A673 (cell line): Measurements from ENCODE around the gene ZNF460. TPM values are rescaled to one million over a fixed set of nuclear protein-coding genes. Genes with fewer than 3 reads are reported as not detected.

ENCODE experiments used
- BruUV-seq: library from RNA; stranded (reverse); fragments of 400-500 nt; replicated peaks from 2 replicates; lab custom pipeline; 2021; lab: Mats Ljungman, UMichigan
- CTCF ChIA-PET: fragments of 300-600 bp; sonication (Branson Sonifier 250); formaldehyde crosslinking; loops from one replicate; lab custom pipeline; 2022; ENCODE audit warnings: antibody characterized with exemption; lab: Charles Lee
- POLR2A ChIA-PET: fragments of 300-600 bp; sonication (Branson Sonifier 250); formaldehyde crosslinking; loops from one replicate; lab custom pipeline; 2022; ENCODE audit warnings: antibody characterized with exemption; ENCODE audit not compliant: low non-redundant PET; lab: Charles Lee
- DNase-seq: peaks from one replicate; pipeline ENCODE4 v3.0.0-alpha.2; 2015; ENCODE audit warnings: low spot score
- H3K27ac ChIP-seq: fragments of 200-600 bp; sonication (generic); 2 replicates; pipeline ENCODE4 v1.5.1; 2016; ENCODE audit warnings: mixed run types, low read depth, mild to moderate bottlenecking, mixed read lengths, antibody characterized with exemption, low read length; ENCODE audit not compliant: poor library complexity, severe bottlenecking
- H3K27me3 ChIP-seq: fragments of 200-600 bp; sonication (generic); replicated peaks from 2 replicates; pipeline ENCODE4 v1.6.1; 2017; ENCODE audit warnings: mixed run types, low read depth, mild to moderate bottlenecking, mixed read lengths, antibody characterized with exemption, low read length; ENCODE audit not compliant: insufficient read depth, poor library complexity
- H3K36me3 ChIP-seq: fragments of 200-600 bp; sonication (generic); 2 replicates; pipeline ENCODE4 v1.6.1; 2016; ENCODE audit warnings: mixed run types, mild to moderate bottlenecking, mixed read lengths, antibody characterized with exemption, low read length; ENCODE audit not compliant: insufficient read depth, poor library complexity, severe bottlenecking
- H3K4me1 ChIP-seq: fragments of 200-600 bp; sonication (generic); 2 replicates; pipeline ENCODE4 v1.6.1; 2017; ENCODE audit warnings: mixed run types, mild to moderate bottlenecking, mixed read lengths, antibody characterized with exemption, low read length; ENCODE audit not compliant: insufficient read depth, poor library complexity, severe bottlenecking
- H3K4me3 ChIP-seq: fragments of 200-600 bp; sonication (generic); 2 replicates; pipeline ENCODE4 v1.5.1; 2016; ENCODE audit warnings: low read depth, mixed run types, mild to moderate bottlenecking, mixed read lengths, low read length; ENCODE audit not compliant: poor library complexity, severe bottlenecking
- H3K9me3 ChIP-seq: fragments of 200-600 bp; sonication (generic); 2 replicates; pipeline ENCODE4 v1.6.1; 2016; ENCODE audit warnings: mixed run types, low read depth, mild to moderate bottlenecking, mixed read lengths, antibody characterized with exemption, low read length; ENCODE audit not compliant: poor library complexity, severe bottlenecking
- CTCF ChIP-seq: fragments of 300-800, 200-600 bp; sonication (generic); conservative IDR thresholded peaks from 2 replicates; pipeline ENCODE4 v1.5.1; 2017; ENCODE audit warnings: low read depth, mild to moderate bottlenecking, antibody characterized with exemption, low read length, moderate library complexity, mixed read lengths
- EZH2 ChIP-seq: fragments of 200-600 bp; sonication (generic); IDR thresholded peaks from 2 replicates; pipeline ENCODE4 v1.6.1; 2017; ENCODE audit warnings: borderline replicate concordance, low read depth, mild to moderate bottlenecking, mixed read lengths, antibody characterized with exemption, low read length; ENCODE audit not compliant: poor library complexity, severe bottlenecking
- intact Hi-C: fragments of 100-400 bp; cut with micrococcal nuclease; formaldehyde crosslinking; loops from one replicate; pipeline ENCODE4 v1.10.0; 2022; ENCODE audit not compliant: unreplicated experiment
- total RNA-seq: library from RNA; stranded (reverse); gene quantifications from 2 replicates; pipeline ENCODE4 v1.2.3, GENCODE V29; 2021

ZNF460 gene
- total RNA-seq, 1 experiment from 2014 or later: 58.4 TPM

DNA sequence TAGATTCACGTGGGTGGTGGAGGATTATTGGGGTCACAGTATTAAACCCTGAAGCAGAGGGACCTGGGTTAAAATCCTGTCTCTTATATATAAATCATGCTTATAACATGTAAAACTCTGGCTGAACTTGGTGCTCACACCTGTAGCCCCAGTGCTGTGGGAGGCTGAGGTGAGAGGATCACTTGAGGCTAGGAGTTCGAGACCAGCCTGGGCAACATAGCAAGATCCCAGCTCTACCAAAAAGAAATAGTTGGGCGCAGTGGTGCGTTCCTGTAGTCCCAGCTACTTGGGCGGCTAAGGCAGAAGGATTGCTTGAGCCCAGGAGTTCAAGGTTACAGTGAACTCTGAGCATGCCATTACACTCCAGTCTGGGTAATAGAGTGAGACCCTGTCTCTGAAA is 37.5 kb upstream of the ZNF460 start:
- intact Hi-C loops: no loop called here
- ChIA-PET POLR2A (no interaction called here), CTCF (no interaction called here)
- H3K4me1 ChIP-seq: peaks cover 13% of the 10 kb centered on the region
- TF ChIP-seq CTCF (no peak), EZH2 (no peak)
- H3K4me3 ChIP-seq: no peak overlapping the region
- H3K36me3 ChIP-seq: peaks cover 6% of the 10 kb centered on the region
- BruUV-seq: no TSS peak
- no peak for DNase-seq
- no peak overlapping the region for H3K27ac ChIP-seq
- H3K27me3 ChIP-seq: no peaks in the 10 kb centered on the region
- no peaks in the 10 kb centered on the region for H3K9me3 ChIP-seq

- H3K27me3 ChIP-seq: no peaks in the 10 kb centered on the region
- ChIA-PET POLR2A (no interaction called here), CTCF (no interaction called here)
- BruUV-seq: no TSS peak
- no peaks in the 10 kb centered on the region for H3K9me3 ChIP-seq
- intact Hi-C loops: no loop called here
- TF ChIP-seq CTCF (no peak), EZH2 (no peak)
- no peak overlapping the region for H3K27ac ChIP-seq
- H3K4me1 ChIP-seq: peaks cover 13% of the 10 kb centered on the region
- peaks cover 17% of the 10 kb centered on the region for H3K36me3 ChIP-seq
- no peak overlapping the region for H3K4me3 ChIP-seq
- DNase-seq: no peak
Measured at GRCh38 chr19:57244513-57244912, 35.8 kb upstream of the ZNF460 start.

- BruUV-seq: no TSS peak
- intact Hi-C loops: no loop called here
- TF ChIP-seq EZH2 (no peak), CTCF (no peak)
- Histone ChIP-seq H3K27ac (no peak overlapping the region), H3K4me3 (no peak overlapping the region), H3K4me1 (peaks cover 11% of the 10 kb centered on the region), H3K36me3 (peaks cover 17% of the 10 kb centered on the region), H3K9me3 (no peaks in the 10 kb centered on the region), H3K27me3 (no peaks in the 10 kb centered on the region)
- DNase-seq: no peak
- ChIA-PET POLR2A (no interaction called here), CTCF (no interaction called here)
Measured at GRCh38 chr19:57245066-57245465, 35.2 kb upstream of the ZNF460 start.
